Suprapubic skin (tissue), 4 donors: Measurements from ENCODE around the gene GINS1.

ENCODE experiments used
- EP300 ChIP-seq: sonication (generic); formaldehyde crosslinking; IDR thresholded peaks from one replicate; pipeline ENCODE4 v1.6.1; 2017; ENCODE audit warnings: antibody characterized with exemption
- POLR2AphosphoS5 ChIP-seq, 3 donors: sonication (generic); formaldehyde crosslinking; IDR thresholded peaks; one replicate each; pipeline ENCODE4 v1.6.1; 2017; ENCODE audit warnings: antibody characterized with exemption in 3 of 3
- TF ChIP-seq, protein P1 (sequence below), 2 donors: fragments of 200-600 bp in 1 of 2; fragments of 450-650 bp in 1 of 2; sonication (generic) in 1 of 2; IDR thresholded peaks; one replicate each; pipeline ENCODE4 v1.5.1; 2016 to 2019; ENCODE audit warnings: antibody characterized with exemption in 2 of 2, mild to moderate bottlenecking in 1 of 2, moderate library complexity in 1 of 2

DNA sequence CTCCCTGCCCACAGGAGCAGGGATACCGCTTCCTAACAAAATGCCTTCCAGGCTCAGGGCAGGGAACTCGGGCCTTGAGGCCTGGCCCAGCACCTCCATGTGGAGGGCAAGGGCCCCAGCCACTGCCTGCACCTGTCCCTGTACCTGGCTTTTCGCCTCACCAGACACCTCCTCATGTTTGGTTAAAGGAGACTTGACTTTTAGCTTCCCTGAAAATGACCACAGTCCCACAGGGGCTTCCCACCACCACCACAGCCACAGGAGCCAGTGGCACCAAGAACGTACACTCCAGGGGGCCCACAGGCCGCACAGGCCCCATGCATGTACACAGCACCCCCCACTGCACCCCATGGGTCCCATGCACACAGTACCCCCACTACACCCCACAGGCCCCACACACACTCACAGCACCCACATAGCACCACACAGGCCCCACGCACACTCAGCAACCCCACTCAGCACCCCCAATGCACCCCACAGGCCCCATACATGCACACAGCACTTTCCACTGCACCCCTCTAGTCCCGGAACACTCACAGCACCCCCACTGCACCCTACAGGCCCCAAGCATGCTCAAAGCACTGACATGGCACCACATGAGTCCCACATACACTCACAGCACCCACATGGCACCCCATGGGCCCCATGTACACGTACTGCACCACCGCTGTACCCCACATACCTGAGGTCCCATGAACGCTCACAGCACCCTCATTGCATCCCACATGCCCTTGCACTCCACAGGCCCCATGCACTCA is 86.5 kb downstream of the GINS1 start:
- TF ChIP-seq, protein P1, sequence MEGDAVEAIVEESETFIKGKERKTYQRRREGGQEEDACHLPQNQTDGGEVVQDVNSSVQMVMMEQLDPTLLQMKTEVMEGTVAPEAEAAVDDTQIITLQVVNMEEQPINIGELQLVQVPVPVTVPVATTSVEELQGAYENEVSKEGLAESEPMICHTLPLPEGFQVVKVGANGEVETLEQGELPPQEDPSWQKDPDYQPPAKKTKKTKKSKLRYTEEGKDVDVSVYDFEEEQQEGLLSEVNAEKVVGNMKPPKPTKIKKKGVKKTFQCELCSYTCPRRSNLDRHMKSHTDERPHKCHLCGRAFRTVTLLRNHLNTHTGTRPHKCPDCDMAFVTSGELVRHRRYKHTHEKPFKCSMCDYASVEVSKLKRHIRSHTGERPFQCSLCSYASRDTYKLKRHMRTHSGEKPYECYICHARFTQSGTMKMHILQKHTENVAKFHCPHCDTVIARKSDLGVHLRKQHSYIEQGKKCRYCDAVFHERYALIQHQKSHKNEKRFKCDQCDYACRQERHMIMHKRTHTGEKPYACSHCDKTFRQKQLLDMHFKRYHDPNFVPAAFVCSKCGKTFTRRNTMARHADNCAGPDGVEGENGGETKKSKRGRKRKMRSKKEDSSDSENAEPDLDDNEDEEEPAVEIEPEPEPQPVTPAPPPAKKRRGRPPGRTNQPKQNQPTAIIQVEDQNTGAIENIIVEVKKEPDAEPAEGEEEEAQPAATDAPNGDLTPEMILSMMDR (IDR thresholded peaks at IDR 0.05) = no peak
- no peak for TF ChIP-seq POLR2AphosphoS5 (IDR thresholded peaks at IDR 0.05)
- no peak for TF ChIP-seq EP300
